Measurements from ENCODE around the gene ZNF197. TPM values are rescaled to one million over a fixed set of nuclear protein-coding genes. Genes with fewer than 3 reads are reported as not detected.
"Not testable (repeated sequence)": the region's sequence is repeated elsewhere in the genome, so short reads cannot be mapped to it uniquely, and the experiment has no call there.

The ZNF197 gene
- total RNA-seq, 3 donors from 2014 or later: 18.0 to 26.2 (median 18.4) TPM

DNA sequence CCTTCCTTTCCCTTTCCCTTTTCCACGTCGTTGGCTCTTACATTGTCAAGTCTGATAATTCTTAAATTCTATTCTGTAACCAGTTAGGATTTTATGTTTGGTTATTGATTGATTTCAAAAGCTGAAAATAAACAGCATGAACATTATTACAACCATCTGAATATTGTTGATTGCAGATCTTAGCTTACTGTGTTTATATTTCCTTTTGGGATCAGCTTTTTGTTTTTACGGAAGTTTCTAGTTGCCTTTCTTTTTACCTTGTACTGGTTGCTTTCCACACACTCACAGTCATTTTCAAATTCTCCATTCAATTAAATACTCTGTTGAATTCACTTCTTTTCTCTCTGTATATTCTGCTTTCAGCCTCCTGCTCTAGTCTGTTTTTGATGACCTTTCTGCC is 40.3 kb downstream of the ZNF197 start:
- no peak for DNase-seq (ENCODE audit: low spot score in 2 of 2)
- Histone ChIP-seq H3K27ac (no peak overlapping the region), H3K9me3 (peaks cover 11 to 17% of the 10 kb centered on the region in 2 donors), H3K27me3 (no peaks in the 10 kb centered on the region), H3K36me3 (peaks cover 3% of the 10 kb centered on the region), H3K4me1 (no peaks in the 10 kb centered on the region), H3K4me3 (no peak overlapping the region)
- TF ChIP-seq POLR2AphosphoS5 (IDR thresholded peaks at IDR 0.05): no peak
- intact Hi-C loops (cut with DNase I; ENCODE audit: low total_unique reads): no loop called here

GRCh38 chr3:44666346-44666745 is 41.5 kb downstream of the ZNF197 start:
- Histone ChIP-seq H3K27ac (no peak overlapping the region), H3K4me1 (no peaks in the 10 kb centered on the region), H3K9me3 (peaks cover under 1 to 22% of the 10 kb centered on the region in 2 donors), H3K36me3 (no peaks in the 10 kb centered on the region), H3K4me3 (no peak overlapping the region), H3K27me3 (no peaks in the 10 kb centered on the region)
- intact Hi-C loops (cut with DNase I; ENCODE audit: low total_unique reads): no loop called here
- DNase-seq (ENCODE audit: low spot score in 2 of 2): no peak
- TF ChIP-seq POLR2A (IDR thresholded peaks at IDR 0.05) (no peak), POLR2AphosphoS5 (IDR thresholded peaks at IDR 0.05) (no peak), CTCF (IDR thresholded peaks at IDR 0.05) (no peak)

- Histone ChIP-seq H3K4me1 (no peaks in the 10 kb centered on the region), H3K27ac (no peak overlapping the region), H3K36me3 (no peaks in the 10 kb centered on the region), H3K27me3 (no peaks in the 10 kb centered on the region), H3K4me3 (no peak overlapping the region), H3K9me3 (peaks cover 0 to 19% of the 10 kb centered on the region in 2 donors)
- intact Hi-C loops (cut with DNase I; ENCODE audit: low total_unique reads): no loop called here
- TF ChIP-seq POLR2AphosphoS5 (IDR thresholded peaks at IDR 0.05): no peak
- no peak for TF ChIP-seq POLR2A (IDR thresholded peaks at IDR 0.05)
- TF ChIP-seq CTCF (IDR thresholded peaks at IDR 0.05): no peak
- no peak for DNase-seq (ENCODE audit: low spot score in 2 of 2)
Observed at GRCh38 chr3:44669760-44670159, 44.9 kb downstream of the ZNF197 start.

DNA sequence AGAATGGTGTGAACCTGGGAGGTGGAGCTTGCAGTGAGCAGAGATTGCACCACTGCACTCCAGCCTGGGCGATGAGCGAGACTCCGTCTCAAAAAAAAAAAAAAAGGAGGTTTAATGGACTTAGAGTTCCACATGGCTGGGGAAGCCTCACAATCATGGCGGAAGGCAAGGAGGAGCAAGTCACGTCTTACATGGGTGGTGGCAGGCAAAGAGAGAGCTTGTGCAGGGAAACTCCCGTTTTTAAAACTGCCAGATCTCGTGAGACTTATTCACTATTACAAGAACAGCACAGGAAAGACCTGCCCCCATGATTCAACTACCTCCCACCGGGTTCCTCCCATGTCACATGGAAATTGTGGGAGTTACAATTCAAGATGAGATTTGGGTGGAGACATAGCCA is 48.6 kb downstream of the ZNF197 start:
- DNase-seq (ENCODE audit: low spot score in 2 of 2); H3K27me3 ChIP-seq; H3K4me3 ChIP-seq; H3K4me1 ChIP-seq; intact Hi-C loops (cut with DNase I; ENCODE audit: low total_unique reads); H3K27ac ChIP-seq; H3K36me3 ChIP-seq: not testable (repeated sequence)
- peaks cover 0 to 32% of the 10 kb centered on the region in 2 donors for H3K9me3 ChIP-seq

DNA sequence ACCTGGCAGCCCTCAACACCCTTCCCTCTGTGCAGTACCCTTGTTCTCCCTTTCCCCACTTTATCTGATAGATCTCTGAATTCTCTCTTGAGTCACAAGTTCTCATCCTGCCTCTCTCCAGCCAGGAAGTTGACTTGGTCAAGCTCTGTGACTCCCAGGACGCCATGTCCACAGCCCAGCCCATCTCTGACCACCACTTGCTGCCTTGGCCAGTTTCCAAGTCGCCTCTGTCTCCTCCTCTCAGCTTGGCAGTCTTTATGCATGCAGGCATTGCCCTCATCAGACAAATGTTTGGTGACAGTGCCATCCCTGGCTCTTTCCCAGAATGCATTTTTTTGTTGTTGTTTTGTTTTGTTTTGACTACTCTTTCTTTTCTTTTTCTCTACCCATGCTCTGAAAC is 49.4 kb downstream of the ZNF197 start:
- Histone ChIP-seq H3K9me3 (peaks cover 0 to 32% of the 10 kb centered on the region in 2 donors), H3K27ac (no peak overlapping the region), H3K36me3 (no peaks in the 10 kb centered on the region), H3K27me3 (no peaks in the 10 kb centered on the region), H3K4me3 (no peak overlapping the region), H3K4me1 (no peaks in the 10 kb centered on the region)
- TF ChIP-seq POLR2A (IDR thresholded peaks at IDR 0.05): no peak
- TF ChIP-seq POLR2AphosphoS5 (IDR thresholded peaks at IDR 0.05): no peak
- TF ChIP-seq CTCF (IDR thresholded peaks at IDR 0.05): no peak
- no peak for DNase-seq (ENCODE audit: low spot score in 2 of 2)
- intact Hi-C loops (cut with DNase I; ENCODE audit: low total_unique reads): no loop called here

DNA sequence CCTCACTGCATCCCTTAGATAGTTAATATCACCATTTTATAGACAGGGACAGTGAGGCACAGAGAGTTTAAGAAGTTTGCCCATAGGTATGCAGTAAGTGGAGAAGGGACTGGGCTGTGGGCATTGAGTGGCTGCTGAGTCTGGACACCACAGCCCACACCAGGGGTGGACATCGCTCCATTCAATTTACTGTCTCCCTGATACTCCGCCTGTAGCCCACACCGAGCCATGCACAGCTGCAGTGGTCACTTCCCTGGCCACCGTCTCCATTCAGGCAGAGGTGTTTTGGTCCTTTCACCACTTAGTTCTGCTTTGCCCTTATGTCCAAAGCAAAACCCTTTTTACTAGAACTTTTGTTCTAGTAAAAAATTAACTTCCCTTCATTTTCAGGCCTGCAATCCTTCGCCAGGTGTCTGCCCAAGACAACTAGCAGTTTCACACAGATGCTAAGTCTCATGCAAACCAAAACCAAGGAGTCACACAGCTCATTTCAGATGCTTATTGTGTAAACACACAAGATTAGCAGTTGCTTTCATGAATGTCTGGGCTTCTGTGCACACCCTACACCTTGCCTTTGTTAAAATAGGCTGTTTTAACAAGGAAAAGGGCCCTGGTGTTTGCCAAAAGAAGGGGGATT is 53.8 kb downstream of the ZNF197 start:
- Histone ChIP-seq H3K36me3 (no peaks in the 10 kb centered on the region), H3K9me3 (peaks cover 0 to 33% of the 10 kb centered on the region in 2 donors), H3K27ac (no peak overlapping the region), H3K27me3 (no peaks in the 10 kb centered on the region), H3K4me3 (no peak overlapping the region), H3K4me1 (no peaks in the 10 kb centered on the region)
- intact Hi-C loops (cut with DNase I; ENCODE audit: low total_unique reads): no loop called here
- TF ChIP-seq POLR2AphosphoS5 (IDR thresholded peaks at IDR 0.05): no peak
- TF ChIP-seq CTCF (IDR thresholded peaks at IDR 0.05): no peak
- no peak for TF ChIP-seq POLR2A (IDR thresholded peaks at IDR 0.05)
- DNase-seq (ENCODE audit: low spot score in 2 of 2): no peak
